ENCODE measurements around the gene CFAP46.
"Not testable (repeated sequence)": the region's sequence is repeated elsewhere in the genome, so short reads cannot be mapped to it uniquely, and the experiment has no call there.

Gene CFAP46

DNA sequence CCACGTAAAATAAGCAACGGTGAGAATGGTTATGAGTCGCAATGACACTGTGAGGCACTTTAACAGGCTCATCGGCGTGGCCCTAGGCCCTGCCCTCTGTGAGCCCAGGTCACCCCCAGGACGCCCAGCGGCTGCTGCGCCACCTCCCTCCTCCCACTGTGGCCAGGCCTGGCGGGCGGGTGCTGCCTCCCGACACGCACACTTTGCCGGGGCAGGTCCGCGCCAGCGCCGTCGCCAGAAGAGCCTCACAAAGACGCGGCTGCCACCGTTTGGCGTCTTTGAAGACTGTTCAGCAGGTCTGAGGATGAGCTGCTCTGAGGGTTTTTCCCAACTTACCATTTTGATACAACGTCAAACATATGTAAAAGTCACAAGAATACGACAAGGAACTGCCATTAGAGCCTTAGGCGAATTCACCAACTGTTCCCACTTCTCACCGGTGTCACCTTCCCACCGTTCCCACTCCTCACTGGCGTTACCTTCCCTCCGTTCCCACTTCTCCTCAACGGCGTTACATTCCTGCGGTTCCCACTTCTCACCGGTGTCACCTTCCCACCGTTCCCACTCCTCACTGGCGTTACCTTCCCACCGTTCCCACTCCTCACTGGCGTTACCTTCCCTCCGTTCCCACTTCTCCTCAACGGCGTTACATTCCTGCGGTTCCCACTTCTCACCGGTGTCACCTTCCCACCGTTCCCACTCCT is 22.5 kb upstream of the CFAP46 start:
- H3K27ac ChIP-seq (ENCODE audit: low read depth, low read length); H3K9ac ChIP-seq (ENCODE audit: low read length); H3K4me3 ChIP-seq (ENCODE audit: low read length); H3K36me3 ChIP-seq (ENCODE audit: control insufficient read depth, insufficient read depth, low read length); H3K4me1 ChIP-seq (ENCODE audit: control insufficient read depth, insufficient read depth, low read length); H3K27me3 ChIP-seq (ENCODE audit: control insufficient read depth, insufficient read depth, low read length): not testable (repeated sequence)

DNA sequence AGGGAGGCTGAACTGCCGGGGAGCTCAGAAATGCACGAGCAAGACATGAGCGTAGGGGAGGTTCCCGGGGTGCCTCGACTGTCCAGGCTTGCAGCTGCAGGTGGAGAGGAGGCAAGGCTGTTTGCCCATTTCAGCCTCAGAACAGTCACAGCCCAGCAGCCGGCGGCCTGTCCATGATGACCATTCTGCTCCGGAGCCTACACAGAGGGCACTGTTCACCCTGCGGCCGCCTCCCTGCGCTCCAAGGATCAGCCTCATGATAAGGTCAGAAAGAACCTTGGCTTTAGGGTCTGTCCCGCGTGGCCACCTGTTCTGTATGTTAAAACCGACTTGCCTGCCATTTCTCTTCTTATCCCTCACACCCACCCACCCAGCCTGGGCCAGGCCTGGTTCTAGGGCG is 21.9 kb upstream of the CFAP46 start:
- Histone ChIP-seq H3K27ac (ENCODE audit: low read depth, low read length) (no peak overlapping the region), H3K4me3 (ENCODE audit: low read length) (no peak overlapping the region), H3K4me1 (ENCODE audit: control insufficient read depth, insufficient read depth, low read length) (no peaks in the 10 kb centered on the region), H3K27me3 (ENCODE audit: control insufficient read depth, insufficient read depth, low read length) (peaks cover 3% of the 10 kb centered on the region), H3K36me3 (ENCODE audit: control insufficient read depth, insufficient read depth, low read length) (no peaks in the 10 kb centered on the region), H3K9ac (ENCODE audit: low read length) (no peak overlapping the region)

DNA sequence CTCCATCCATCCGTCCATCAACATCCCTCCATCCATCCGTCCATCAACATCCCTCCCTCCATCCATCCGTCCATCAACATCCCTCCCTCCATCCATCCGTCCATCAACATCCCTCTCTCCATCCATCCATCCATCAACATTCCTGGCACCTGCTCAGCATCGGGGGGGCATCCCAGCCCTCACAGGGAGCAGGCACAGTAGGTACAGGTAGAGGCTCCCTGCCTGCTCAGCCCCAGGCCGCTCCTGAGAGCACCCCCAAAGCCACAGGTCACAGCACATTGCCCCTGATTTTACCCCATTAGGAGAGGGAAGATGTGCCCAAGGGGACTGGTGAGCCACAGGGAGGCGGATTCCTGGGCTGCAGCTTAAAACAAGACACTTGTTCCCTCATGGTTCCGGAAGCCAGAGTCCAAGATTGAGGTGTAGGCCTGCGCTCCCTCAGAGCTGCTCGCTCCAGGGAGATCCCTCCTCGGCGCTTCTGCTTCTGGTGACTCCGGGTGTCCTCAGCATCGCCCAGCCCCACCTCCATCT is 21.1 kb upstream of the CFAP46 start:
- H3K9ac ChIP-seq (ENCODE audit: low read length), result no peak overlapping the region
- no peaks in the 10 kb centered on the region for H3K4me1 ChIP-seq (ENCODE audit: control insufficient read depth, insufficient read depth, low read length)
- H3K27me3 ChIP-seq (ENCODE audit: control insufficient read depth, insufficient read depth, low read length), result peaks cover 3% of the 10 kb centered on the region
- no peak overlapping the region for H3K27ac ChIP-seq (ENCODE audit: low read depth, low read length)
- no peak overlapping the region for H3K4me3 ChIP-seq (ENCODE audit: low read length)
- H3K36me3 ChIP-seq (ENCODE audit: control insufficient read depth, insufficient read depth, low read length), result no peaks in the 10 kb centered on the region

DNA sequence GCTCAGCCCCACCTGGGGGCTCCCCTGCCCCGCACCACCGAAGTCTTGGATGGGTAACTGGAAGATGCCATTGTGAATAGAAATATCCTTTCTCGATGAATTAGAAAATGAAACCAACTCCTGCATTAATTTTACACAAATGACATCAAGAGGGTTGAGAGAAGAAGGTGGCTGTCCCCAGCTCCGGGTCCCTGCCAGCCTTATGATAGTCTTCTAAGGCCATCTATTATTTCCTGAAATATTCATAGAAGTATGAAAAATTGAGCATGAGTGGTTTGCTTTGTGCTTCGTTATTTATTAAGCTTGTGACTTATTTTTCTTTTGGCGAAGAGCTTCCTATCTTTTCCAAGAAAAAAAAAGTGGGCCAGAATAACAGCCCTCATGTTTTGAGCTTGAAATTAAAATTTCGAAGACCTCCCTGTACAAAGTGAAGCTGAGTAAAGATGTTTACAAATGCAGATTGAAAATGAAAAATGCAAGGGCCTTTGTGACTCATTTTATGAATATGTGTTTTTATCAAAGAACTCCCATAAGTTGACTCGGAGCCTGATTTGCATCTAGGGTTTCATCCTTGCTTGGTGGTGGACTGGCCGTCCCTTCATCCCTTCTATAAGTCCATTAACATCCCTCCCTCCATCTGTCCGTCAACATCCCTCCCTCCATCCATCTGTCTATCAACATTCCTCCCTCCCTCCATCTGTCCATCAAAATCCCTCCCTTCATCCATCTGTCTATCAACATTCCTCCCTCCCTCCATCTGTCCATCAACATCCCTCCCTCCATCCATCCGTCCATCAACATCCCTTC is 20.5 kb upstream of the CFAP46 start:
- Histone ChIP-seq H3K36me3 (ENCODE audit: control insufficient read depth, insufficient read depth, low read length) (no peaks in the 10 kb centered on the region), H3K4me3 (ENCODE audit: low read length) (peak overlapping the region; percentile 71), H3K27me3 (ENCODE audit: control insufficient read depth, insufficient read depth, low read length) (peaks cover 3% of the 10 kb centered on the region), H3K4me1 (ENCODE audit: control insufficient read depth, insufficient read depth, low read length) (no peaks in the 10 kb centered on the region), H3K27ac (ENCODE audit: low read depth, low read length) (no peak overlapping the region), H3K9ac (ENCODE audit: low read length) (no peak overlapping the region)

DNA sequence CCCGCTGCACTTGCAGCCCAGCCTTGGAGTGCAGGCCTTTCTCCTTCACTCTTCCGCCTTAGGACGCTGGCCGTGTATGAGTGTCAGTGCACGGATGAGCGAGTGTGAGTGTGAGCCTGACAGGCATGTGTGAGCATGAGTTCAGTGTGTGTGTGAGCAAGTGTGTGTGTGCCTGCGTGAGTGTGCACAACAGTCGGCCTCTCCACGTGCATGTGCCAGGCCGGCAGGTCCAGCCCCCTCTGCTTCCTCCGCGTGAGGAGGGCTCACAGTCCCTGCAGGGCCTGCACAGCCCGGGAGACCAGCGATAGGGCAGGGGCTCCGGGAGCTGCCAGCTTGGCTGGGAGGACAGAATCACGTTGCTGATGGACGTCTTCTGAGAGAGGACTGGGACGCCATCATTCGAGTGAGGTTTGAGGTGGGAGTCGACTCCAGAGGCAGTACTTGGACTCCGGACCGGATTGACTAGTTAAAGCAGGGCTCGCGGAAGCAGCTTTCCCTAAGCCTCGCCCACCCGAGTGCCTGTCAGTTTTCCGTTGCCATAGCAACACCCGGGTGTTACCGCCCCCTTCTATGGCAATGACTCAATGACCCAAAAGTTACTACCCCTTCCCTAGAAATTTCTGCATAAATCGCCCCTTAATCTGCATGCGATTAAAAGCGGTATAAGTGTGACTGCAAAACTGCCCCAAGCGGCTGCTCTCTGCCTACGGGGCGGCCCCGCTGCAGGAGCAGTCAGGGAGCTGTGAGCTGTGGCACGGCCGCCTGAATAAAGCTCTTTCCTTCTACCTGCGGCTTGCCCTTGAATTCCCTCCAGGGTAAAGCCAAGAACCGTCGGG is 19.6 kb upstream of the CFAP46 start:
- Histone ChIP-seq H3K4me1 (ENCODE audit: control insufficient read depth, insufficient read depth, low read length) (no peaks in the 10 kb centered on the region), H3K36me3 (ENCODE audit: control insufficient read depth, insufficient read depth, low read length) (no peaks in the 10 kb centered on the region), H3K4me3 (ENCODE audit: low read length) (peak overlapping the region; percentile 71), H3K9ac (ENCODE audit: low read length) (no peak overlapping the region), H3K27me3 (ENCODE audit: control insufficient read depth, insufficient read depth, low read length) (peaks cover 3% of the 10 kb centered on the region), H3K27ac (ENCODE audit: low read depth, low read length) (no peak overlapping the region)

DNA sequence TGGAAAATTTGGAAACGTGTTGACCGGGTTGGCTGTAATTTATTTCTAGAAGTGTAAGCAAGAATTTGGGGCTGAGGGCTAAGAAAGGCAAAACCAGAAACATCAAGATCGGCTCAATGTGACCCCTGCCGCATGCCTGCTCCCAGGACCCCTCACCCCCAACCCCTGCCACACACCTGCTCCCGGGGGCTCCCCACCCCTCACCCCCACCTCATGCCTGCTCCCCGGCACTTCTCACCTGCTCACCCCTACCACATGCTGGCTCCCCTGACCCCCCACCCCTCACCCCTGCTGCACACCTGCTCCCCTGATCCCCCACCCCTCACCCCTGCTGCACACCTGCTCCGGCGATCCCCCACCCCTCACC is 19.0 kb upstream of the CFAP46 start:
- no peak overlapping the region for H3K27ac ChIP-seq (ENCODE audit: low read depth, low read length)
- no peak overlapping the region for H3K4me3 ChIP-seq (ENCODE audit: low read length)
- no peaks in the 10 kb centered on the region for H3K36me3 ChIP-seq (ENCODE audit: control insufficient read depth, insufficient read depth, low read length)
- H3K9ac ChIP-seq (ENCODE audit: low read length), result no peak overlapping the region
- peaks cover 3% of the 10 kb centered on the region for H3K27me3 ChIP-seq (ENCODE audit: control insufficient read depth, insufficient read depth, low read length)
- no peaks in the 10 kb centered on the region for H3K4me1 ChIP-seq (ENCODE audit: control insufficient read depth, insufficient read depth, low read length)

DNA sequence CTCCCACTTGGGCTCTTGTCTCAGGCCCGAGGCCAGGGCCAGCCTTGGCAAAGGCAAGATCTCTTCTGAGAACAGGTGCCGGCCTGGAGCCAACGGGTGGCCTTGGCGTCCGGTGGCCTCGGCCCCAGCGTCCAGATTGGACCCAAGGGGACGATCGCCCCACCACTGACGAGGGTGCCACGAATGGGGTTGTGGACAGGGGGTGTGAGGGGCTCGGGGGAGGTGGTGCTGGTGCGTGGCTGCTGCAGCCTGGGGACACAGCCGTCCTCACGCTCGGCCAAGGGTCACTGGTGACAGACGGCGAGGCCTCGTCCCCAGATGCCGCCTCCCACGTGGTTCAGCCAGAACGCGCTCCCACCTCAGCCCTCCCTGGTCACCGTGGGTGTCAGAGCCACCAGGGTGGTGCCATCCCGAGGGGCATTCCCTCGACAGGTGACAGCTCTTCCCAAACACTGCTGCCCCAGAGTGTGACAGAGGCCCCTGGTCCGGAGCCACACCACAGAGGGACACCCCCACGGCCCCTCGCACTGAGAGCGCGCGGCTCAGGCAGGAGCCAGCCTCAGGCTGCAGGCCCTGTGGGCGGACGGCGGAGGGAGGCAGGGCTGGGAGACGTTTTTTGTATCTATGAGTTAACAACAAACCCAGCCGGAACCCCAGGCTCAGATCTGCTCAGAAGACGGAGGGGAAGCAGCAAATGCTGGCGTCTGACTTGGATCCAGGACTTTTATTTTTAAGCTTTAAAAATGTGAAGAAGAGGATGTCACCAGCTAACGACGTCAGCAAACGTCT is 18.5 kb upstream of the CFAP46 start:
- peaks cover 3% of the 10 kb centered on the region for H3K27me3 ChIP-seq (ENCODE audit: control insufficient read depth, insufficient read depth, low read length)
- H3K4me3 ChIP-seq (ENCODE audit: low read length), result no peak overlapping the region
- no peak overlapping the region for H3K9ac ChIP-seq (ENCODE audit: low read length)
- no peaks in the 10 kb centered on the region for H3K4me1 ChIP-seq (ENCODE audit: control insufficient read depth, insufficient read depth, low read length)
- H3K27ac ChIP-seq (ENCODE audit: low read depth, low read length), result no peak overlapping the region
- H3K36me3 ChIP-seq (ENCODE audit: control insufficient read depth, insufficient read depth, low read length), result no peaks in the 10 kb centered on the region

DNA sequence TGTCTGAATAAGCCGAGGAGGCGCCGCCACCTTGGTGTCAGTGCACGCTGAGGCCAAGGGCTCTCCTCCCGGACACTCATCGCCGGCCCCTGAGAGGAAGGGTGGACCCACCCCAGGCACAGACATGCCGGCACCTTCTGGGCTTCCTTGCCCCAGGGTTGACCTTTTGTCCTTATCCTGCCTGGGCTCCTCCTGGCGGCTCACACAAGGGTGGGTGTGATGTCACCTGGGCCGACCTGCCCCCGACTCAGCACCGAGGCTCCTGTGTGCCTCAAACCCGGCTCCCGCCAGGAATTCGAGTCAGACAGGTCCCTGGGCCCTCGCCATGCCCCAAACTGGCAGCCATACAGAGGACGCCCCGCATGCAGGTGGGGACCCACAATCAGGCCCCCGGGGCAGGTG is 17.7 kb upstream of the CFAP46 start:
- Histone ChIP-seq H3K36me3 (ENCODE audit: control insufficient read depth, insufficient read depth, low read length) (no peaks in the 10 kb centered on the region), H3K27ac (ENCODE audit: low read depth, low read length) (no peak overlapping the region), H3K9ac (ENCODE audit: low read length) (no peak overlapping the region), H3K27me3 (ENCODE audit: control insufficient read depth, insufficient read depth, low read length) (no peaks in the 10 kb centered on the region), H3K4me1 (ENCODE audit: control insufficient read depth, insufficient read depth, low read length) (no peaks in the 10 kb centered on the region), H3K4me3 (ENCODE audit: low read length) (no peak overlapping the region)

DNA sequence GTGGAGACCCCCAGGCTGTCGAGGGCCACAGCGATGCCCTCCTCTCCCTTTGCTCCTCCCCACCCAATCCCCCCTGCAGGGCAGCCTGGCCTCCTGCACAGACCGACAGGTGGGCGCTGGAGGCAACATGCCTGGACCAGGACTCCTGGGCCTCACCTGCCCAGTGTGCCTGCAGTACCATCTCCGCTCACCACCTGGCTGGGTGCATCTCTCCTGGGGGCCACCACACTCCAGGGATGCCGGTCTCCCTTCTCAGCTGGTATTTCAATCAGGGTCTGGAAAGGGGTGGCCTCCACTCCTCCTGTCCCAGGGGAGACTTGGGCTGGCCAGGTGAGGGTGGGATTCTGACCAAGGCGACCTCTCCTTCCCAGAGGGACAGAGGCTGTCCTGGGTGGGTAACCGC is 17.2 kb upstream of the CFAP46 start:
- no peak overlapping the region for H3K4me3 ChIP-seq (ENCODE audit: low read length)
- no peak overlapping the region for H3K27ac ChIP-seq (ENCODE audit: low read depth, low read length)
- H3K9ac ChIP-seq (ENCODE audit: low read length), result no peak overlapping the region
- H3K4me1 ChIP-seq (ENCODE audit: control insufficient read depth, insufficient read depth, low read length), result no peaks in the 10 kb centered on the region
- H3K36me3 ChIP-seq (ENCODE audit: control insufficient read depth, insufficient read depth, low read length), result no peaks in the 10 kb centered on the region
- H3K27me3 ChIP-seq (ENCODE audit: control insufficient read depth, insufficient read depth, low read length), result no peaks in the 10 kb centered on the region

DNA sequence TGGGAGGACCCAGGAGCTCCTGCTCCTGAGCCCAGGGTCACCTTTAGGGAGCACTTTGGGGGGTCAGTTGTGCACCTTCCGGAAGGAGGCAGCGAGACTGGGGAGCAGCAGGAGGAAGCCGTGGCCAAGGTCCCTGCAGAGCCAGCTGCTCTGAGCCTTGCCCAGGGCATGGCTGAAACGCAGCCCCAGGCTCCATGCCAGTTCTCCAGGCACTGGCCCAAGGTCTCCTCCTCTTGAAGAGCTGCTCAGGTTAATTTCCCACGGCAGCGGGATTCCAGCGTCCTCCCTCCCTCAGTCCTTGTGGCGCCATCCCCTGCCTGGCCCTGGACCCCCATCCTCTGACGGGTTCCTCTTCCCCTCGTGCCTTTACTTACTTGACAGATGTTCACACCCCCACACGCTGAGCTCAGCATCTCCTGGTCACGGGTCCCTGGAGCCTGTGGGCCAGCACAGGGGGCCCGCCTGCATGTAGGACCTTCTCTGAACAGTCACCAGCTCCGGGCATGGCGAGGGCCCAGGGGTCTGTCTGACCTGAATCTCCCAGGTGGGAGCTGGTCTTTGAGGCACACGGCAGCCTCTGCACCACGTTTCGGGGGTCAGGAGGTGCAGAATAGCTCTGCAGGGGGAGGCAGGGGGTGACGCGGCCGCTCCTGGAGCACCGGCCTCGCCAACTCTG is 16.7 kb upstream of the CFAP46 start:
- Histone ChIP-seq H3K4me3 (ENCODE audit: low read length) (no peak overlapping the region), H3K9ac (ENCODE audit: low read length) (no peak overlapping the region), H3K36me3 (ENCODE audit: control insufficient read depth, insufficient read depth, low read length) (no peaks in the 10 kb centered on the region), H3K4me1 (ENCODE audit: control insufficient read depth, insufficient read depth, low read length) (no peaks in the 10 kb centered on the region), H3K27ac (ENCODE audit: low read depth, low read length) (no peak overlapping the region), H3K27me3 (ENCODE audit: control insufficient read depth, insufficient read depth, low read length) (no peaks in the 10 kb centered on the region)

DNA sequence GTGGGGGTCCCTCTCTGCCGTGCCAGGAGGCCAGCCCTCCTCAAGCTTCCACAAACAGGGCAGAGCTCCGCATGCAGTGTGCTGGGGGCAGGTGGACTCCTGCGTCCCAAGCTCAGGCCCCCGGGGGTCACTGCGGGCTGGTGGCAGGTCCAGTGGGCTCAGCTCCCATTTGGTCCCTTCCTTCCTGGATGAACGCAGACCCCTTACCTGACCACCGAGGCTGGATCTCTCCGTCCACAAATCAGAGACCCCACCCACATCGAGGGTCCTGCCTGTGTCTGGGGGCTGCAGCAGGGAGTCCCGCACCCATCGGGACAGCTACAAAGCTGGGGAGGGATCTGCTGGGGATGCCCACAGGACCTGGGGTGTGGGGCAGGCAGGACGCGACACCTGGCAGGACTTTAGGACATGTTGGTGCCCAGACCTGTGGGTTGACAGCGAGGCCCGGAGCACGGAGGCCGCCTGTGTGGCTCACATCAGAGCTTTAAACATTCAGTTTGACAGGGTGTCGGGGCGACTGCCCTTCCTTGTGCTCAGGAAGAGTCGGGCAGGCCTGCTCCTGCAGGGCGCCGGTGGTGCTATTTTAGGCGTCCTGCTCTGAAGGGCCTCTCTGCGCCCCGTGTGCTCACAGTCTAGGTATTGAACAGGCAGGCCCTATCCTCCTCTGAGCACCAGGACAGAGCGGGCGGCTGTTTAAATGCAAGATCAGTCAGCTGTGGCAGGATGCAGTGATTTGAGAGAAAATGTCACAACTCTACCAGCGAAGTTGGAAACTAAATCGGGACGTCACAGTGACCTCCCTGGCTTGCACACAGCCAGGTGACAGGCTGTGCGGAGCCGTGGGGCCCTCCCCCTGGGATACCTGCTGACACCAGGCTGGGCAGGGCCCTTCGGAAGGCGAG is 15.9 kb upstream of the CFAP46 start:
- no peaks in the 10 kb centered on the region for H3K36me3 ChIP-seq (ENCODE audit: control insufficient read depth, insufficient read depth, low read length)
- H3K4me3 ChIP-seq (ENCODE audit: low read length), result no peak overlapping the region
- no peaks in the 10 kb centered on the region for H3K27me3 ChIP-seq (ENCODE audit: control insufficient read depth, insufficient read depth, low read length)
- no peak overlapping the region for H3K27ac ChIP-seq (ENCODE audit: low read depth, low read length)
- H3K9ac ChIP-seq (ENCODE audit: low read length), result no peak overlapping the region
- no peaks in the 10 kb centered on the region for H3K4me1 ChIP-seq (ENCODE audit: control insufficient read depth, insufficient read depth, low read length)
